SK-N-SH treated with all-trans-retinoic acid at 6 μM for 48 hours (cell line): ENCODE measurements around the gene SMIM32.

Experiments
- ATAC-seq: fragments of 200-7000 bp; cut with Tn5 transposase; 3 replicates; pipeline ENCODE4 v1.9.1; 2020; ENCODE audit warnings: mild to moderate bottlenecking, moderate library complexity
- ARNTL ChIP-seq: fragments of 450-650 bp; formaldehyde crosslinking; IDR thresholded peaks from 2 replicates; pipeline ENCODE4 v1.5.0; 2020; ENCODE audit warnings: low read depth, mild to moderate bottlenecking, moderate library complexity, borderline replicate concordance
- BACH2 ChIP-seq: fragments of 250-450 bp; sonication (Bioruptor Pico); IDR thresholded peaks from 2 replicates; pipeline ENCODE4 v1.9.0; 2021; ENCODE audit warnings: mild to moderate bottlenecking, borderline replicate concordance
- ESRRG ChIP-seq: fragments of 250-450 bp; sonication (Bioruptor Pico); IDR thresholded peaks from 2 replicates; pipeline ENCODE4 v1.6.1; 2021; ENCODE audit warnings: mild to moderate bottlenecking
- GLIS3 ChIP-seq: fragments of 250-450 bp; sonication (Bioruptor Pico); IDR thresholded peaks from 2 replicates; pipeline ENCODE4 v1.5.0; 2020; ENCODE audit warnings: mild to moderate bottlenecking, moderate library complexity
- ISL1 ChIP-seq: fragments of 250-450 bp; sonication (Bioruptor Pico); IDR thresholded peaks from 2 replicates; pipeline ENCODE4 v2.1.2; 2022; ENCODE audit warnings: mild to moderate bottlenecking, moderate library complexity
- OSR1 ChIP-seq: fragments of 250-450 bp; sonication (Bioruptor Pico); IDR thresholded peaks from 2 replicates; pipeline ENCODE4 v1.8.0; 2022; ENCODE audit warnings: moderate library complexity, mild to moderate bottlenecking, inconsistent platforms
- PPARA ChIP-seq: fragments of 250-450 bp; sonication (Bioruptor Pico); IDR thresholded peaks from 2 replicates; pipeline ENCODE4 v1.5.0; 2020; ENCODE audit warnings: mild to moderate bottlenecking, borderline replicate concordance
- TCF4 ChIP-seq: fragments of 250-450 bp; sonication (Bioruptor Pico); IDR thresholded peaks from 2 replicates; pipeline ENCODE4 v1.8.0; 2021; ENCODE audit warnings: mild to moderate bottlenecking, moderate library complexity, borderline replicate concordance
- TOX ChIP-seq: fragments of 250-450 bp; sonication (Bioruptor Pico); IDR thresholded peaks from 2 replicates; pipeline ENCODE4 v1.8.0; 2021; ENCODE audit warnings: mild to moderate bottlenecking, moderate library complexity, borderline replicate concordance
- ZC3H10 ChIP-seq: fragments of 250-450 bp; sonication (Bioruptor Pico); IDR thresholded peaks from 2 replicates; pipeline ENCODE4 v1.5.1; 2021; ENCODE audit warnings: mild to moderate bottlenecking, moderate library complexity
- ZFP3 ChIP-seq: fragments of 250-450 bp; sonication (Bioruptor Pico); IDR thresholded peaks from 2 replicates; pipeline ENCODE4 v1.5.0; 2020; ENCODE audit warnings: mild to moderate bottlenecking, moderate library complexity
- ZFP30 ChIP-seq: fragments of 450-650 bp; formaldehyde crosslinking; IDR thresholded peaks from 2 replicates; pipeline ENCODE4 v1.5.0; 2022; ENCODE audit warnings: mild to moderate bottlenecking, moderate library complexity
- ZNF70 ChIP-seq: fragments of 450-650 bp; formaldehyde crosslinking; IDR thresholded peaks from 2 replicates; pipeline ENCODE4 v1.5.0; 2020; ENCODE audit warnings: mild to moderate bottlenecking, moderate library complexity
- ZNF8 ChIP-seq: fragments of 450-650 bp; formaldehyde crosslinking; IDR thresholded peaks from 2 replicates; pipeline ENCODE4 v1.5.0; 2020; ENCODE audit warnings: mild to moderate bottlenecking, moderate library complexity
- TF ChIP-seq, protein P1 (sequence below): fragments of 250-450 bp; sonication (Bioruptor Pico); IDR thresholded peaks from 2 replicates; pipeline ENCODE4 v1.8.0; 2020; ENCODE audit warnings: mild to moderate bottlenecking, moderate library complexity, borderline replicate concordance
- TF ChIP-seq, protein P2 (sequence below): fragments of 250-450 bp; sonication (Bioruptor Pico); IDR thresholded peaks from 2 replicates; pipeline ENCODE4 v1.5.1; 2020; ENCODE audit warnings: low read depth, mild to moderate bottlenecking, moderate library complexity
- TF ChIP-seq, protein P3 (sequence below): fragments of 250-450 bp; sonication (Bioruptor Pico); IDR thresholded peaks from 2 replicates; pipeline ENCODE4 v1.5.1; 2021; ENCODE audit warnings: mild to moderate bottlenecking, moderate library complexity
- TF ChIP-seq, protein P4 (sequence below): fragments of 250-450 bp; sonication (Bioruptor Pico); IDR thresholded peaks from 2 replicates; pipeline ENCODE4 v1.8.0; 2021; ENCODE audit warnings: low read depth, mild to moderate bottlenecking, moderate library complexity, borderline replicate concordance
- TF ChIP-seq, protein P5 (sequence below): fragments of 250-450 bp; sonication (Bioruptor Pico); IDR thresholded peaks from 2 replicates; pipeline ENCODE4 v1.5.0; 2020; ENCODE audit warnings: mild to moderate bottlenecking, moderate library complexity

Gene SMIM32

DNA sequence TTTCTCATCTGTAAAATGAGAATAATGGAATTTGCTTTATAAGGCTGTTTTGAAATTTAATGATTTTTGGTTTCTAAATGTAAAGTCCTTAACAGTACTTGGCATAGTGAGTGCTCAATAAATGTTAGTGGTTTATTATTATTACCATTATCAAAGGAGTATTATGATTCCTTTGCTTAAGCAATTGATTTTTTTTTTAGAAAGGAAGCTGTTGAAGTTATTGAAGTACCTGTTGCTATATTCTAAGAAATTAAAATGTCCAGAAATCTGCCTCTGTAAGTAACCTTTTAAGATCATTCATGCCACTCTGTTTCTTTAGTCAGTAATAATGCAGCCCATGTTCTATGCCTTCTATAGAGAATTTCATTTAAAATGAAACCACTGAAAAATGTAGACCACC, 45.3 kb downstream of the SMIM32 start:
- TF ChIP-seq GLIS3 (CRISPR knock-in tag) = no peak
- ATAC-seq = no peak

DNA sequence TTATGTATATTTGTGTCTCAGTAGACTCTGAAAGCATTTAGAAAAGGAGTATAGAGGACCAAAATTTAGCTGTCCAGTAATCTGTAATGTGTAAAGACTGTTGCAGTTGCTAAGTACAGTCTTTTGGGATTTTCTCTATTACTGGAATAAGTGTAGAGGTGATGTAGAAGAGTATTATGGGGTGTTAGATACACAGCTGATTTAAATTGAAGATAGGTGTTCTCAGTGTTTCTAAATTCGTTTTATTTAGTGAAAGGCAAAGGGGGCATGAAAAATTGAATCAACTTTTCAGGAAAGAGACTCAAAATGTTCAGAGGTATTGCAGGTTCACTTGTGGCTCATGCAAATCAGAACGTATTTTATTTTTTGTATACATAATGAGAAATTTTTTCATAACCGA, 46.8 kb downstream of the SMIM32 start:
- TF ChIP-seq, protein P1, sequence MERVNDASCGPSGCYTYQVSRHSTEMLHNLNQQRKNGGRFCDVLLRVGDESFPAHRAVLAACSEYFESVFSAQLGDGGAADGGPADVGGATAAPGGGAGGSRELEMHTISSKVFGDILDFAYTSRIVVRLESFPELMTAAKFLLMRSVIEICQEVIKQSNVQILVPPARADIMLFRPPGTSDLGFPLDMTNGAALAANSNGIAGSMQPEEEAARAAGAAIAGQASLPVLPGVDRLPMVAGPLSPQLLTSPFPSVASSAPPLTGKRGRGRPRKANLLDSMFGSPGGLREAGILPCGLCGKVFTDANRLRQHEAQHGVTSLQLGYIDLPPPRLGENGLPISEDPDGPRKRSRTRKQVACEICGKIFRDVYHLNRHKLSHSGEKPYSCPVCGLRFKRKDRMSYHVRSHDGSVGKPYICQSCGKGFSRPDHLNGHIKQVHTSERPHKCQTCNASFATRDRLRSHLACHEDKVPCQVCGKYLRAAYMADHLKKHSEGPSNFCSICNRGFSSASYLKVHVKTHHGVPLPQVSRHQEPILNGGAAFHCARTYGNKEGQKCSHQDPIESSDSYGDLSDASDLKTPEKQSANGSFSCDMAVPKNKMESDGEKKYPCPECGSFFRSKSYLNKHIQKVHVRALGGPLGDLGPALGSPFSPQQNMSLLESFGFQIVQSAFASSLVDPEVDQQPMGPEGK (CRISPR knock-in tag) = no peak
- TF ChIP-seq PPARA (CRISPR knock-in tag) = no peak
- ATAC-seq = no peak

DNA sequence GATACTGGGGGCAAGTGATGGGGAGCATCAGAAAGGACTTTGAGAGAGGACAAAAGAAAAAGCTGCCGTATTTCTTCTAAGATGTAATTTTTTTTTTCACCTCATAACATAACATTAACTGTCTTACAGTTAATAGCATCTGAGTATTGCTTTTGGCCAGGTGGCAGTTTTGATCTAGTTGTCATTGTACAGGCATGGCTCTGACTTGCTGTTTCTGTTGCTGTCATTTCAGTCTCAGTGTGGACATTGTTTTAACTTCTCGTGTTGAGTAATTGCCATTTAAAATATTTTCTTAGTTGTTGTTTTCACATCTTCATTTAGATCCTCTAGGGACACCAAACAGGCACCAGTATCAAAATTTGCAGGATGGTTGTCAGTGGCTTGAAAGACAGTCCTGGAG, 47.9 kb downstream of the SMIM32 start:
- no peak for ATAC-seq

DNA sequence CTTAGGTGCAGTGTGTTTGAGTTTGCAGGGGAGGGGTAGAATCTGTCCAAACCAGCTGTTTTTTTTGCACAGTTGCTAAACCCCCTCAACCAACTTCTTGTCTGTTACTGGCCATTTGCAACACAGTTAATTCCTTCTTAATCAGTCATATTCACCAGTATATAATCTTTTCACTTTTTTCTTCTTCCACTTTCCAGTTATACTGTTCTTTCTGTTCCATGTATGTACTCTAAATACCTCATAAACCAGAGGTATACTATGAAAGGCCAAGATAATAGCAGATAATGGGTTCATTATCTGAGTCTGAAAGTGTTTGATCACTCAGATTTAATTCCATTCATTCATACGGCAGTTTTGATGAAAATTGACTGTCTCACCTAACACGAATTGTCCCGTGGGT, 49.2 kb downstream of the SMIM32 start:
- TF ChIP-seq ARNTL (CRISPR knock-in tag) = no peak
- TF ChIP-seq ISL1 (CRISPR knock-in tag) = no peak
- no peak for TF ChIP-seq TOX (CRISPR knock-in tag)
- TF ChIP-seq ZFP30 (CRISPR knock-in tag) = no peak
- TF ChIP-seq, protein P1 (CRISPR knock-in tag) = no peak
- TF ChIP-seq, protein P2, sequence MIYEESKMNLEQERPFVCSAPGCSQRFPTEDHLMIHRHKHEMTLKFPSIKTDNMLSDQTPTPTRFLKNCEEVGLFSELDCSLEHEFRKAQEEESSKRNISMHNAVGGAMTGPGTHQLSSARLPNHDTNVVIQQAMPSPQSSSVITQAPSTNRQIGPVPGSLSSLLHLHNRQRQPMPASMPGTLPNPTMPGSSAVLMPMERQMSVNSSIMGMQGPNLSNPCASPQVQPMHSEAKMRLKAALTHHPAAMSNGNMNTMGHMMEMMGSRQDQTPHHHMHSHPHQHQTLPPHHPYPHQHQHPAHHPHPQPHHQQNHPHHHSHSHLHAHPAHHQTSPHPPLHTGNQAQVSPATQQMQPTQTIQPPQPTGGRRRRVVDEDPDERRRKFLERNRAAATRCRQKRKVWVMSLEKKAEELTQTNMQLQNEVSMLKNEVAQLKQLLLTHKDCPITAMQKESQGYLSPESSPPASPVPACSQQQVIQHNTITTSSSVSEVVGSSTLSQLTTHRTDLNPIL (CRISPR knock-in tag) = no peak
- no peak for TF ChIP-seq ZC3H10
- TF ChIP-seq, protein P3, sequence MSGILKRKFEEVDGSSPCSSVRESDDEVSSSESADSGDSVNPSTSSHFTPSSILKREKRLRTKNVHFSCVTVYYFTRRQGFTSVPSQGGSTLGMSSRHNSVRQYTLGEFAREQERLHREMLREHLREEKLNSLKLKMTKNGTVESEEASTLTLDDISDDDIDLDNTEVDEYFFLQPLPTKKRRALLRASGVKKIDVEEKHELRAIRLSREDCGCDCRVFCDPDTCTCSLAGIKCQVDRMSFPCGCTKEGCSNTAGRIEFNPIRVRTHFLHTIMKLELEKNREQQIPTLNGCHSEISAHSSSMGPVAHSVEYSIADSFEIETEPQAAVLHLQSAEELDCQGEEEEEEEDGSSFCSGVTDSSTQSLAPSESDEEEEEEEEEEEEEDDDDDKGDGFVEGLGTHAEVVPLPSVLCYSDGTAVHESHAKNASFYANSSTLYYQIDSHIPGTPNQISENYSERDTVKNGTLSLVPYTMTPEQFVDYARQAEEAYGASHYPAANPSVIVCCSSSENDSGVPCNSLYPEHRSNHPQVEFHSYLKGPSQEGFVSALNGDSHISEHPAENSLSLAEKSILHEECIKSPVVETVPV = no peak
- ATAC-seq = no peak

More for the DNA sequence above, 47.9 kb downstream of the SMIM32 start:
- TF ChIP-seq PPARA (CRISPR knock-in tag) (no peak), BACH2 (CRISPR knock-in tag) (no peak), ZC3H10 (no peak), ZFP30 (CRISPR knock-in tag) (no peak), TCF4 (no peak), ESRRG (CRISPR knock-in tag) (no peak), GLIS3 (CRISPR knock-in tag) (no peak), TOX (CRISPR knock-in tag) (no peak), ZNF70 (no peak), OSR1 (CRISPR knock-in tag) (no peak), ZFP3 (CRISPR knock-in tag) (no peak), ZNF8 (CRISPR knock-in tag) (no peak)
- TF ChIP-seq, protein P2 (CRISPR knock-in tag) = no peak
- TF ChIP-seq, protein P4, sequence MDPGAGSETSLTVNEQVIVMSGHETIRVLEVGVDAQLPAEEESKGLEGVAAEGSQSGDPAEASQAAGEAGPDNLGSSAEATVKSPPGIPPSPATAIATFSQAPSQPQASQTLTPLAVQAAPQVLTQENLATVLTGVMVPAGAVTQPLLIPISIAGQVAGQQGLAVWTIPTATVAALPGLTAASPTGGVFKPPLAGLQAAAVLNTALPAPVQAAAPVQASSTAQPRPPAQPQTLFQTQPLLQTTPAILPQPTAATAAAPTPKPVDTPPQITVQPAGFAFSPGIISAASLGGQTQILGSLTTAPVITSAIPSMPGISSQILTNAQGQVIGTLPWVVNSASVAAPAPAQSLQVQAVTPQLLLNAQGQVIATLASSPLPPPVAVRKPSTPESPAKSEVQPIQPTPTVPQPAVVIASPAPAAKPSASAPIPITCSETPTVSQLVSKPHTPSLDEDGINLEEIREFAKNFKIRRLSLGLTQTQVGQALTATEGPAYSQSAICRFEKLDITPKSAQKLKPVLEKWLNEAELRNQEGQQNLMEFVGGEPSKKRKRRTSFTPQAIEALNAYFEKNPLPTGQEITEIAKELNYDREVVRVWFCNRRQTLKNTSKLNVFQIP (CRISPR knock-in tag) = no peak
- TF ChIP-seq, protein P5, sequence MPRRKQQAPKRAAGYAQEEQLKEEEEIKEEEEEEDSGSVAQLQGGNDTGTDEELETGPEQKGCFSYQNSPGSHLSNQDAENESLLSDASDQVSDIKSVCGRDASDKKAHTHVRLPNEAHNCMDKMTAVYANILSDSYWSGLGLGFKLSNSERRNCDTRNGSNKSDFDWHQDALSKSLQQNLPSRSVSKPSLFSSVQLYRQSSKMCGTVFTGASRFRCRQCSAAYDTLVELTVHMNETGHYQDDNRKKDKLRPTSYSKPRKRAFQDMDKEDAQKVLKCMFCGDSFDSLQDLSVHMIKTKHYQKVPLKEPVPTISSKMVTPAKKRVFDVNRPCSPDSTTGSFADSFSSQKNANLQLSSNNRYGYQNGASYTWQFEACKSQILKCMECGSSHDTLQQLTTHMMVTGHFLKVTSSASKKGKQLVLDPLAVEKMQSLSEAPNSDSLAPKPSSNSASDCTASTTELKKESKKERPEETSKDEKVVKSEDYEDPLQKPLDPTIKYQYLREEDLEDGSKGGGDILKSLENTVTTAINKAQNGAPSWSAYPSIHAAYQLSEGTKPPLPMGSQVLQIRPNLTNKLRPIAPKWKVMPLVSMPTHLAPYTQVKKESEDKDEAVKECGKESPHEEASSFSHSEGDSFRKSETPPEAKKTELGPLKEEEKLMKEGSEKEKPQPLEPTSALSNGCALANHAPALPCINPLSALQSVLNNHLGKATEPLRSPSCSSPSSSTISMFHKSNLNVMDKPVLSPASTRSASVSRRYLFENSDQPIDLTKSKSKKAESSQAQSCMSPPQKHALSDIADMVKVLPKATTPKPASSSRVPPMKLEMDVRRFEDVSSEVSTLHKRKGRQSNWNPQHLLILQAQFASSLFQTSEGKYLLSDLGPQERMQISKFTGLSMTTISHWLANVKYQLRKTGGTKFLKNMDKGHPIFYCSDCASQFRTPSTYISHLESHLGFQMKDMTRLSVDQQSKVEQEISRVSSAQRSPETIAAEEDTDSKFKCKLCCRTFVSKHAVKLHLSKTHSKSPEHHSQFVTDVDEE = no peak
